Stimulated activated CD8-positive, alpha-beta memory T cell treated with anti-CD3 and anti-CD28 coated beads, Interleukin-12 subunit alpha, Interleukin-12 subunit beta, amount 100 ng/mL, for 4 hours (primary cell): Measurements from ENCODE around the gene VGF.

Source experiments
- DNase-seq: peaks from one replicate; pipeline ENCODE4 v3.0.0-alpha.2; 2020; ENCODE audit warnings: low read depth

The VGF gene

DNA sequence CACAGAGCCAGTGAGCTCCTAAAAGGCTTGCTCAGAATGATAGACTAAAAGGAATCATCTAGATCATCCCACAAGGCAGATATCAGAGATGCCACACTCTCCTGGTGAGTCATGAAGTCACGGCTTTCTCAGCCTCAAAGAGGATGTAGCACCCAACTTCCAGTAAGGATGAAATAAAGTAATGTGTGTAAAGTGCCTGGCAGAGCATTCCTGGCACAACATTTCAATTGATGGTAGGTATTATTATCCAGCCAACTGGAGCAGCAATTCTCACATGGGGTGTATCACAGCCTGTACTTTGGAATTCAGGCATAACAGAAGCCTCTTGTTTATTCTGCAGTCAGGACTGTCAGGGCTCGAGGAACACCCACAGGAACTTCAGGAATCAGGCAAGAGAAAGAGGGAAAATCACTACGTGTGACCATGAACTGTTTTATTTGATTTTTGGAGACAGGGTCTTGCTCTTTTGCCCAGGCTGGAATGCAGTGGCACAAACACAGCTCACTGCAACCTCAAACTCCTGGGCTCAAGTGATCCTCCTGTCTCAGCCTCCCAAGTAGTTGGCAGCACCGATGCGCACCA, 20.0 kb upstream of the VGF start:
- DNase-seq: no peak

DNA sequence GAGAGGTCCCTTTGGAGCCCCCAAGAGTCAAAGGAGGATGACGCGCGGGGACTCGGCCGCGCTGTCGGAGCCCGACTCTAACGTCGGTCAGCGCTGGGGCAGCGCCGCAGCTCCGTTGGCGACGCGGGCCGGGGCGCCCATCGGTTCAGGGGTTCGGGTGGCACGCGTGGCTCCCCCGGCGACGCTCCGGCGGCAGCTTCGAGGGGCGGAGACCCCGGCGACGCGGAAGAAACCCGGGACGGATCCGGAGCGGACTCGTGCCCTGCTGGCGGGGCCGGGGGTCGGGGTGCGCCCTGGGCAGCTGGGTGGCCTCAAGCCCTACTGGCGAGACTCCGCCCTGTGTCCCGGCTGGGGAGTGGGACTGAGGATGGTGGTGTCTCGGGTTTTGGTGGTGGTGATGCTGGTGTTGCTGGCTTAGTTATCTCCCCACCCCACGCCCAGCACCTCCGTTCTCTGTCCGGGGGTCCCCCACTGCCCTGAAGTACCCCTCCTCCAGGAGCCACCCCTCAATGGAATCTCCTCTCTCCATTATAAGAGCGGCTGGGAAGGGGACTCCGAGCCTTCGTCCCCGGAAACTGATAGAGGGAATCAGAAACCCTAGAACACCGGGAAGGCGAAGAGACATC, 14.9 kb upstream of the VGF start, which contains the start of gene NAT16:
Gene NAT16, minus strand, starts transcription at position 164 of the 626 bp plus-strand sequence. CDS start 5,486 bp downstream, outside the sequence.
- DNase-seq: no peak

DNA sequence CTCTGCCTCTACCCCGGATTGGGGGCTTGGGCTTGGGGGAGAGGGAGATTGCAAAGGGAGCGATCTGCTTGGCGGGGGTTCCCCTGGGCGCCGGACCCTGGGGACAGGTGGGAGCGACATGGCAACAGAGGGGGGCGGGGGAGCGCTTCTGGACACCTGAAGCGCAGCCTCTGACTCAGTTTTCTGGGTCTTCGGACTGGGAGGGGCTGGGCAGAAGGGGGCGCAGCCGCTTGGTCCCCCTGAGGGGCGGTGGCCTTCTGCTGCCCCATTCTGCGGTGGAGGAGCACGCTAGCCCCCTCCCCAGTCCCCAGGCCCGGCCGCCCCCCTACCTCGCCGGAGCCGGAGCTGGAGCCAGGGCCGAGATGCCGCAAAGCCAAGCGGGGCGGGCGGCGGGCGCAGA, 14.3 kb upstream of the VGF start:
- no peak for DNase-seq

GRCh38 chr7:101179117-101179516, 13.7 kb upstream of the VGF start:
- DNase-seq: no peak

GRCh38 chr7:101177644-101178043, 12.3 kb upstream of the VGF start:
- DNase-seq: no peak

- DNase-seq: no peak
Observed at GRCh38 chr7:101175664-101176063, 10.3 kb upstream of the VGF start.

- DNase-seq: no peak
Observed at GRCh38 chr7:101174322-101174854, 9.0 kb upstream of the VGF start.

DNA sequence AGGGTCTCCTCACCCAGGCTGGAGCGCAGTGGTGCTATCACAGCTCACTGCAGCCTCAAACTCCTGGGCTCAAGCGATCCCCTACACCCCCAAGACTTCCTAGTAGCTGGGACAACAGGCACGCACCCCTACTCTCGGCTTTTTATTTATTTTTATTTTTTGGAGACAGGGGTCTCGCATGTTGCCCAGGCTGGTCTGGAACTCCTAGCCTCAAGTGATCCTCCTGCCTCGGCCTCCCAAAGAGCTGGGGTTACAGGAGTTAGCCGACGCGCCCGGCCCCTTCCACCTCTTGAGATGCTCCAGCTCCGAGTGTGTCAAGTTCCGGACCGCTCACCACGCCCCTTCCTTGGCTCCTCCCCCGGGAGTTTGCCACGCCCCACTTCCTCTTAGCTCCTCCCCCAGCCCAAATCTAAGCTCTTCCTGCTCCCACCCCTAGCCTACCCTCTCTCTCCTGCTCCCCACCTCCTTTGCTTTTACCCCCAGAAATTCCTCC, 8.4 kb upstream of the VGF start:
- DNase-seq: no peak

DNA sequence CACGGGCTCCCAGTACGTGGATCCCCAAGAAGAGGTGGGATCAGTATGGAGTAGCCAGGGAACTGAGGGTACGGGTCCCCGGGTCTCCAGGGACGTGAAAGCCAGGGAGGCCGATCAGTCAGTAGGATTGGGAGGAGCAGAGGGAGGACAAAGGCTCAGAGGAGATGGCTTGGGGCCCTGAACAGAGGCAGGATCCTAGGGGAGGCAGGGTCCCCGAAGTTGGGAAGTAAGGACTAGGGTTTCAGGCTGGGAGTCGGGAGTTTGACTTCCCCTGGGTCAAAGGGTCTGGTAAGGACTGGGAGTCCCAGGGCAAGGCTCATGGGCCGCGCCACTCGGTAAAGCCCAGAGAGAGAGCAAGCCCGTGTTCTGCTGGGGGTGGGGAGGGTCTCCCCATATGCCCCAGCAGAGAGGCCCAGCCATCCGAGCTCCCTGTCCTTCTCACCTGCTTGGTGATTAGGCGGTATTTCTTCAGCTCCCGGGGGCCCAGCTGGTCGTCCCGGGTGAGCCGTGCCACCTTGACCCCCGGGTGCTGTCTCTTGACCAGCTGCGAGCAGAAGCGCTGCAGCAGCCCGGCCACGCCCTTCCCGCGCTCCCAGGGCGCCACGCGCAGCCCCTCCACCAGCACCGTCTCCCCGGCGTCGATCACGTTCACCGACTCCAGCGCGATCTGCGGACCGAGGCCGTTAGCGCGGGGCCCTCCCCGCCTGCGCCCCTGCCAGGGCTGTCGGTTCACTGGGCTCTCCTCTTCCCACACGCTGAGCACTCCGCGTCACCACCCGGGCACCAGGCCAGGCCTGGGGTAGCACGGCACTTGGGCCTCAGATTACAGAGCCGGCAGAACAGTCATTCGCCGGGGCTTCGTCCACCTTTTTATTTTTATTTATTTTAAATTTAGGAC, 7.7 kb upstream of the VGF start:
- no peak for DNase-seq

DNA sequence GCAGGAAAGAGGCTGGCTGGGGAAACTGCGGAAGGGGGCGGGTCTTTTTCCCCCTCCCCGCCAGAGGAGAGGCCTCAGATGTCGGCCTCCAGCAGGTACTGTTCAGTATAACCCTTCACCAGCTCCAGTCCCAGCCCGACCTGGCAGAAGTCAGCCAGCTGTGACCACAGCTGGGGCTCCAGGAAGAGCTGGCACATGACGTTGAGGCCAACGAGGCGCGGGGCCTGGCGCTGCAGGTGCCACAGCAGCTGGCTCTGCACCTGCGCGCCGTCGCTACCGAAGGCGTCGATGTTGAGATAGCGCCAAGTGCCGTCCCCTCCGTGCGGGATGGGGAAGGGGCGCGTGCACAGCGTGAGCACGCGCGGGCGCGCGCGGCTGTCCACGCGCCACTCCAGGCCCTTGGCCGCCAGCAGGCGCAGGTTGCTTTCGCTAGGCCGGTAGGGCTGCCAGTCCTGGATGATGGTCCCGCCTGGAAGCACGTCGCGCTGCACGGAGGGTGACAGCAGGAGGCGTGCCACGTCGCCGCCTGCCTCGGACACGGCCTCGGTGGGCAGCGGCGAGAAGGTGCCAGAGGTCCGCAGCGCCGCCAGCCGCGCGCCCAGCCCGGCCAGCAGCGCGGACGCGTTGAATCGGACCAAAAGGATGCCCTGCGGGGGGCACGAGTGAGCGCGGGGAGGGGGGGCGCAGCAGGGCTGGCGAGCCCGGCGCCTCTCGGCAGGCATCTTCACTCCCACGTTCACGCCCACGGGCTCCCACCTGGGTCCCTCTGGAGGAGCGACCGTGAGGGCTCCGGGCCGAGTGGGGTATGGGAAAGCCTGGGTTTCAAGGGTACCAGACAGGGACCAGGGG, 6.9 kb upstream of the VGF start:
- DNase-seq: no peak

- no peak for DNase-seq
Observed at GRCh38 chr7:101171442-101171837, 6.1 kb upstream of the VGF start.

DNA sequence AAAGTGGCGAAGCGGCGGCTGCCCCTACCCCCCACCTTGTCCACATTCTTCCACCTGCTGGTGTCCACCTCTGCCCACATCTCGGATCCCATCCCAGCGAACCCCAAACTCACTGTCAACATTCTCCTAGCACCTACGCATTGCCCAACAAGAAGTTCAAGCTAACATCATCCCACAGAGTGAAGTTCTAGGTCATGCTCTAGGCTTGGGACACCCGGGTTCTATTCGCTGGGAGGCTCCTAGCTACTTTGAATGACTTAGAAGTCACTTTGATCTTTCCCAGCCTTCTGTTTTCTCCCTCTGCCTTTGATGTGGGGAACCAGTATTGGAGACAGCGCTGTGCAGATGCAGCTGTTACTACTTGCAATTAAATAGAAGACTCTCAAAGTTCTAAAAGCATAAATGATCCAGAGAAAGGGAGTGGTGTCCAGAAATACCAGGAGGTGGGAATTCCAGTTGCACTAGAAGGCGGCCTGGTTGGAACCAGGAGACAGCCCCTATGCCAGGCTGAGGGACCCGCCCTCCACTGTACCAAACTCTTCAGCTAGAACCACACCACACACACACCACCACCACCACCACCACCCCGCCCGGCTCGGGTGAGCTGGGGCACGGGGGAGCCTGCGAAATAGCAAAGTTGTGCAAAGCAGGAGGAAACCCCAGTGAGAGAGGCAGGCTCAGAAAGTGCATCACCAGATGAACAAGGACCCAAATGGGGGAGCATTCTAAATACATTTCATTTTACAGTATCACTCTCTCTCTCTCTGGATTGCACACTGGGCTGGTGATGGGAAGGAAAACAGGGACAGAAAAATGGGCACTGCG, 5.5 kb upstream of the VGF start:
- DNase-seq: no peak

DNA sequence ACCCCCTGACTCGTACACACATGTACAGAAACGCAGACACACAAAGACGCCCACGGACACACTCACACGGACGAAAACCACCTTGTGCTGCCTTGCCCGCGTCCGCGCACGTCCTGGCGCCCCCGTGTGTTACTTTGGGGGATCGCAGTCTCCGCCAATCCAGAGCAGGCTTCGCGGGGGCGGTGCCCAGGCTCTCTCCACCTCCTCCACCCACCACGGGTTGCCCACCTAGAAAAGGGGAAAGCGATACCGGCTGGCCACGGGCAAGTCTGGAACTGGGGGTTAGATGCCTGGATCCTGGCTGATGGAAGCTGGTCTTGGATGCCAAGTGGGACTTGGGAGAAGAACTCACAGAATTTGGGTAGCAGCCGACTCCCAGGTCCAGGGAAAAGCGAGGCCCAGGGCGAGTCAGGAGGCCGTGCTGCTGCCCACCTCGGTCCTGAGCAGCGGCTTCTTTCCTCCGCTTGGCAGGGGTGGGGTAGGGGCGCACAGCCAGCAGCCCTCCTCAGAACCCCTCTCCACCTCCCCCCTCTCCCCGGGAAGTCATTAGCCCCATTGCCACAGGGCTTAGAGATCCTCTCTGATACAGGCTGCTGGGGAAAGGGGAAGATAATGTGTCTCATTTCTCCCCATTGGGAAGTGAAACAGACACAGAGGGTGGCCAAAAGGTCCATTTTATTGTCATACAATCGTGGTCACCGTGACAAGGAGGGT, 4.6 kb upstream of the VGF start:
- DNase-seq: peak; percentile 66

- no peak for DNase-seq
Observed at GRCh38 chr7:101169110-101169837, 3.9 kb upstream of the VGF start.

GRCh38 chr7:101168412-101169049, 3.2 kb upstream of the VGF start:
- DNase-seq: no peak

- DNase-seq: no peak
Observed at GRCh38 chr7:101167645-101168411, 2.5 kb upstream of the VGF start.

- no peak for DNase-seq
Observed at GRCh38 chr7:101166909-101167644, 1.7 kb upstream of the VGF start.

DNA sequence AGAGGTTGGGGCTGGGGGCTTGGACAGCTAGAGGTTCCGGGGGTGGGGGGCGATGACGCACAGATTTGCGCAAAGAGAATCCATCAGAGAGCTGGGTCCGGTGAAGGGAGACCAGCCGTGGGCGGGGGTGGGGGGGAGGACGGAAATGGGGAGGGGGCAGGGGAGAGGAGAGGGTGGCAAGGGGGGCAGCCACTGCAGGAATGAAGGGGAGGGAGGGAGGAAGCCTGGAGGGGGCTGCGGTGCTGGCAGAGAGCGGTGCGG, 1.2 kb upstream of the VGF start:
- DNase-seq: no peak
